Left lung (tissue), 10 donors: ENCODE data around the gene MSL2. TPM values are rescaled to one million over a fixed set of nuclear protein-coding genes. Genes with fewer than 3 reads are reported as not detected.
"Not testable (repeated sequence)": the region's sequence is repeated elsewhere in the genome, so short reads cannot be mapped to it uniquely, and the experiment has no call there.

Experiments
- ATAC-seq: fragments of 200-7000 bp; cut with Tn5 transposase; one replicate; pipeline ENCODE4 v1.9.1; 2020; ENCODE audit warnings: moderate library complexity
- DNase-seq, 4 donors: peaks; one replicate each; pipeline ENCODE4 v3.0.0-alpha.2; 2013 to 2020
- H3K27ac ChIP-seq, 2 donors: fragments of 200-600 bp; sonication (generic) in 1 of 2; one replicate each; pipeline versions ENCODE4 v1.5.0 to v1.8.0; 2020 to 2021
- H3K27me3 ChIP-seq, 2 donors: fragments of 200-600 bp; sonication (generic) in 1 of 2; one replicate each; pipeline versions ENCODE4 v1.5.0 to v1.8.0; 2020 to 2021
- H3K36me3 ChIP-seq, 2 donors: fragments of 200-600 bp; sonication (generic) in 1 of 2; one replicate each; pipeline versions ENCODE4 v1.5.0 to v1.8.0; 2020 to 2021
- H3K4me1 ChIP-seq, 2 donors: fragments of 200-600 bp; one replicate each; pipeline ENCODE4 v1.8.0; 2021
- H3K4me3 ChIP-seq, 2 donors: fragments of 200-600 bp; sonication (generic) in 1 of 2; one replicate each; pipeline versions ENCODE4 v1.5.0 to v1.8.0; 2020 to 2021; ENCODE audit warnings: mild to moderate bottlenecking in 1 of 2
- H3K9me3 ChIP-seq, 2 donors: fragments of 200-600 bp; sonication (generic) in 1 of 2; one replicate each; pipeline versions ENCODE4 v1.5.0 to v1.8.0; 2020 to 2021
- intact Hi-C, 2 donors: fragments of 100-400 bp; cut with DNase I; formaldehyde crosslinking; loops; one replicate each; pipeline versions ENCODE4 v1.11.2 to v1.14.2; 2022
- polyA plus RNA-seq, 6 donors: library from polyadenylated mRNA; unstranded; fragments of 120-200 nt; gene quantifications; one replicate each; pipeline ENCODE4 v1.2.1, GENCODE V29; 2013; ENCODE audit not compliant: insufficient read length in 6 of 6
- total RNA-seq, 2 donors: library from RNA; stranded (reverse); fragmentation: NEBNext Ultra II Directional; extraction: Animal tissue kit (Norgen Biotek cat#: 25700); gene quantifications; one replicate each; pipeline ENCODE4 v1.2.1, GENCODE V29; 2021
- TF ChIP-seq, protein P1 (sequence below), 2 donors: fragments of 200-600 bp; sonication (generic) in 1 of 2; IDR thresholded peaks; one replicate each; pipeline versions ENCODE4 v1.5.0 to v1.8.0; 2021; ENCODE audit warnings: antibody characterized with exemption in 2 of 2
- donor health status: DM: no; HTN: yes; CAD: no.
- donor health status: DM: no; HTN: no; CAD: no.

The MSL2 gene
- total and polyA plus RNA-seq, 8 donors = 25.8 to 51.3 (median 44.9) TPM

GRCh38 chr3:136122006-136122405 lies 74.1 kb downstream of the MSL2 start:
- Histone ChIP-seq H3K4me1 (no peaks in the 10 kb centered on the region), H3K27ac (no peak overlapping the region), H3K27me3 (no peaks in the 10 kb centered on the region), H3K36me3 (no peaks in the 10 kb centered on the region), H3K4me3 (no peak overlapping the region), H3K9me3 (no peaks in the 10 kb centered on the region)
- DNase-seq (no peak), ATAC-seq (no peak)
- intact Hi-C loops = no loop called here
- TF ChIP-seq, protein P1, sequence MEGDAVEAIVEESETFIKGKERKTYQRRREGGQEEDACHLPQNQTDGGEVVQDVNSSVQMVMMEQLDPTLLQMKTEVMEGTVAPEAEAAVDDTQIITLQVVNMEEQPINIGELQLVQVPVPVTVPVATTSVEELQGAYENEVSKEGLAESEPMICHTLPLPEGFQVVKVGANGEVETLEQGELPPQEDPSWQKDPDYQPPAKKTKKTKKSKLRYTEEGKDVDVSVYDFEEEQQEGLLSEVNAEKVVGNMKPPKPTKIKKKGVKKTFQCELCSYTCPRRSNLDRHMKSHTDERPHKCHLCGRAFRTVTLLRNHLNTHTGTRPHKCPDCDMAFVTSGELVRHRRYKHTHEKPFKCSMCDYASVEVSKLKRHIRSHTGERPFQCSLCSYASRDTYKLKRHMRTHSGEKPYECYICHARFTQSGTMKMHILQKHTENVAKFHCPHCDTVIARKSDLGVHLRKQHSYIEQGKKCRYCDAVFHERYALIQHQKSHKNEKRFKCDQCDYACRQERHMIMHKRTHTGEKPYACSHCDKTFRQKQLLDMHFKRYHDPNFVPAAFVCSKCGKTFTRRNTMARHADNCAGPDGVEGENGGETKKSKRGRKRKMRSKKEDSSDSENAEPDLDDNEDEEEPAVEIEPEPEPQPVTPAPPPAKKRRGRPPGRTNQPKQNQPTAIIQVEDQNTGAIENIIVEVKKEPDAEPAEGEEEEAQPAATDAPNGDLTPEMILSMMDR (IDR thresholded peaks at IDR 0.05) = no peak

DNA sequence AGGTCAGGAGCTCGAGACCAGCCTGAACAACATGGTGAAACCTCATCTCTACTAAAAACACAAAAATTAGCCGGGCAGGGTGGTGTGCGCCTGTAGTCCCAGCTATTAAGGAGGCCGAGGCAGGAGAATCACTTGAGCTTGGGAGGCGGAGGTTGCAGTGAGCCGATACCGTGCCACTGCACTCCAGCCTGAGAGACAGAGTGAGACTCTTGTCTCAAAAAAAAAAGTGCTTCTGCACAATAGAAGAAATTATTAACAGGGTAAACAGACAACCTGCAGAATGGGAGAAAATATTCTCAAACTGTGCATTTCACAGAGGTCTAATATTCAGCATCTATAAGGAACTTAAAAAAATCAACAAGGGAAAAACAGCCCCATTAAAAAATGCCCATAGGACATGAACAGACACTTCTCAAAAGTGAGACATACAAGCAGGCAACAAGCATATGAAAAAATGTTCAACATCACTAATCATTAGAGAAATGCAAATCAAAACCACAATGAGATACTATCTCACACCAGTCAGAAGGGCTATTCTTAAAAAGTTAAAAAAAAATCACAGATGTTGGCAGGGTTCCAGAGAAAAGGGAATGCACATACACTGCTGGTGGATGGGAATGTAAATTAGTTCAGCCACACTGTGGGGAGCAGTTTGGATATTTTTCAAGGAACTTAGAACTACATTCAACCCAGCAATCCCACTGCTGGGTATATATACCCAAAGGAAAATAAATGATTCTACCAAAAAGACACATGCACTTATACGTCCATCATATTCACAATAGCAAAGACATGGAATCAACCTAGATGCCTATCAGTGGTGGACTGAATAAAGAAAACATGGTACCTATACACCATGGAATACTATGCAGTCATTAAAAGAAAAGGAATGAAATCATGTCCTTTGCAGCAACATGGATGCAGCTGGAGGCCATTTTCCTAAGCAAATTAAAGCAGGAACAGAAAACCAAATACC lies 75.5 kb downstream of the MSL2 start:
- DNase-seq (no peak), ATAC-seq (no peak)
- Histone ChIP-seq H3K27ac (no peak overlapping the region), H3K9me3 (no peaks in the 10 kb centered on the region), H3K4me1 (no peaks in the 10 kb centered on the region), H3K4me3 (no peak overlapping the region), H3K27me3 (no peaks in the 10 kb centered on the region), H3K36me3 (no peaks in the 10 kb centered on the region)
- intact Hi-C loops = no loop called here
- TF ChIP-seq, protein P1 (IDR thresholded peaks at IDR 0.05) = no peak

DNA sequence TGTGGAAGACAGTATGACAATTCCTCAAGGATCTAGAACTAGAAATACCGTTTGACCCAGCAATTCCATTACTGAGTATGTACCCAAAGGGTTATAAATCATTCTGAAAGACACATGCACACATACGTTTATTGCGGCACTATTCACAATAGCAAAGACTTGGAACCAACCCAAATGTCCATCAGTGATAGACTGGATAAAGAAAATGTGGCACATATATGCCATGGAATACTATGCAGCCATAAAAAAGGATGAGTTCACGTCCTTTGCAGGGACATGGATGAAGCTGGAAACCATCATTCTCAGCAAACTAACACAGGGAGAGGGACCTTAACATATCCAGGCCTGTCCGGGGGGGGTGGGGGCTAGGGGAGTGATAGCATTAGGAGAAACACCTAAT lies 76.4 kb downstream of the MSL2 start:
- H3K27ac ChIP-seq, H3K27me3 ChIP-seq, DNase-seq, intact Hi-C loops, H3K9me3 ChIP-seq, ATAC-seq, H3K4me3 ChIP-seq, H3K4me1 ChIP-seq, H3K36me3 ChIP-seq: not testable (repeated sequence)

DNA sequence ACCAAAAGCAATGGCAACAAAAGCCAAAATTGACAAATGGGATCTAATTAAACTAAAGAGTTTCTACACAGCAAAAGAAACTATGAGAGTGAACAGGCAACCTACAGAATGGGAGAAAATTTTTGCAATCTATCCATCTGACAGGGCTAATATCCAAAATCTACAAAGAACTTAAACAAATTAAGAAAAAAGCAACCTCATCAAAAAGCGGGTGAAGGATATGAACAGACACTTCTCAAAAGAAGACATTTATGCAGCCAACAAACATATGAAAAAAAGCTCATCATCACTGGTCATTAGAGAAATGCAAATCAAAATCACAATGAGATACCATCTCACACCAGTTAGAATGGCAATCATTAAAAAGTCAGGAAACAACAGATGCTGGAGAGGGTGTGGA lies 76.8 kb downstream of the MSL2 start:
- H3K27me3 ChIP-seq, H3K4me1 ChIP-seq, H3K4me3 ChIP-seq, DNase-seq, H3K36me3 ChIP-seq, H3K27ac ChIP-seq, ATAC-seq, intact Hi-C loops, H3K9me3 ChIP-seq: not testable (repeated sequence)

- Histone ChIP-seq H3K36me3 (no peaks in the 10 kb centered on the region), H3K4me3 (no peak overlapping the region), H3K4me1 (no peaks in the 10 kb centered on the region), H3K27ac (no peak overlapping the region), H3K9me3 (no peaks in the 10 kb centered on the region), H3K27me3 (no peaks in the 10 kb centered on the region)
- TF ChIP-seq, protein P1 (IDR thresholded peaks at IDR 0.05) = no peak
- DNase-seq (peak in 1 of 4 donors; percentile 60), ATAC-seq (peak; percentile 99)
- intact Hi-C loops = no loop called here
These were observed 81.7 kb downstream of the MSL2 start for GRCh38 chr3:136114421-136114820.

DNA sequence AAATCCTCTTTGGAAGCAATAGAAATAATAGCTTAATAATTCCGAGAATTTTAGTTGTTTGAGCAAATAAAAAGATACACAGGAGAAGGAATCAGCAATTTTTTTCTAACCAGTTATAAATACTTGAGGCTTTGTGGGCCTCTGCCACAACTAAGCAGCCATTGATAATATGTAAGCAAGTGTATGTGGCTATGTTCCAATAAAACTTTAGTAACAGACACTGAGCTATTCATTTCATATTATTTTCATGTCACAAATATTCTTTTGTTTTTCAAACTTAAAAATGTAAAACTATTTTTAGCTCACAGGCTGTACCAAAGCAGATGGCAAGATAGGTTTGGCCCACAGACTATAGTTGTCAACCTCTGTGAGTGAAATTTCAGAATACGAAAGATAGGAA lies 85.7 kb downstream of the MSL2 start:
- no peaks in the 10 kb centered on the region for H3K36me3 ChIP-seq
- no peaks in the 10 kb centered on the region for H3K9me3 ChIP-seq
- TF ChIP-seq, protein P1 (IDR thresholded peaks at IDR 0.05) = no peak
- H3K4me3 ChIP-seq = no peak overlapping the region
- H3K27me3 ChIP-seq = no peaks in the 10 kb centered on the region
- ATAC-seq = no peak
- no peak for DNase-seq
- intact Hi-C loops = no loop called here
- H3K4me1 ChIP-seq = no peaks in the 10 kb centered on the region
- no peak overlapping the region for H3K27ac ChIP-seq
